Measurements from ENCODE around the gene PIM3.

DNA sequence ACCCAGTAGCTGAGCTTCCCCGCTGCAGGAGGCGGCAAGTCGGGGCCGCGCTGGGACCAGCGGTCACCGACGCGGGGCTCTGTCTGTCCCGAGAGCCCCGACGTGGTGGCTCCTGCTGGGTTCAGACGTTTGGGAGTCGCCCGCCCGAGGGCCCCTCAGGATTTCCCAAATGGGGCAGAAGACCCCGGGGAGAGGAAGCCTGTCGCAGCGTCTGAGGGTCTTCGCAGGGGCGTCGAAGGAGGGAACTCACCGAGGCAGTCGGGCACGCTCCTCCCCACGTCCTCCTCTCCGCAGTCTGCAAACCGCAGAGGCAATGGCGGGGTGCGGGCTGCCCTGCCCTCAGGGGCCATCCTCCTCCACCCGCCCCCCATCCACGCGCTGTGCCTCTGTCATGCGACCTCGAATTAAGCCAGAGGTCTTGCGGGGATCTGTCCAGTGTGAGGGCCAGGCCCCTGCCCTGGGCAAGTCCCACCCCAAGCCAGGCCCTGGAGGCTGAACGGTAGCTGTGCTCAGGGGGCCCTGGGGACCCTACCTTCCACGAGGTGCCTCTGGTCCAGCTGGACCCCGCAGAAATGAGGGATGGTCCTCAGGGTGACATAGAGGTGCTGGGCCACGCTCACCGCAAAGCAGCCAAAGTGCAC, 39.5 kb downstream of the PIM3 start:
- TF ChIP-seq, protein P1, sequence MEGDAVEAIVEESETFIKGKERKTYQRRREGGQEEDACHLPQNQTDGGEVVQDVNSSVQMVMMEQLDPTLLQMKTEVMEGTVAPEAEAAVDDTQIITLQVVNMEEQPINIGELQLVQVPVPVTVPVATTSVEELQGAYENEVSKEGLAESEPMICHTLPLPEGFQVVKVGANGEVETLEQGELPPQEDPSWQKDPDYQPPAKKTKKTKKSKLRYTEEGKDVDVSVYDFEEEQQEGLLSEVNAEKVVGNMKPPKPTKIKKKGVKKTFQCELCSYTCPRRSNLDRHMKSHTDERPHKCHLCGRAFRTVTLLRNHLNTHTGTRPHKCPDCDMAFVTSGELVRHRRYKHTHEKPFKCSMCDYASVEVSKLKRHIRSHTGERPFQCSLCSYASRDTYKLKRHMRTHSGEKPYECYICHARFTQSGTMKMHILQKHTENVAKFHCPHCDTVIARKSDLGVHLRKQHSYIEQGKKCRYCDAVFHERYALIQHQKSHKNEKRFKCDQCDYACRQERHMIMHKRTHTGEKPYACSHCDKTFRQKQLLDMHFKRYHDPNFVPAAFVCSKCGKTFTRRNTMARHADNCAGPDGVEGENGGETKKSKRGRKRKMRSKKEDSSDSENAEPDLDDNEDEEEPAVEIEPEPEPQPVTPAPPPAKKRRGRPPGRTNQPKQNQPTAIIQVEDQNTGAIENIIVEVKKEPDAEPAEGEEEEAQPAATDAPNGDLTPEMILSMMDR (IDR thresholded peaks at IDR 0.05): no peak
- TF ChIP-seq ZFX (IDR thresholded peaks at IDR 0.05; ENCODE audit: borderline replicate concordance): no peak
